CD4-positive, alpha-beta T cell treated with Interleukin-4 for 4 hours (primary cell): ENCODE results near the gene GRIK3.

Source experiments
- DNase-seq: peaks from one replicate; pipeline ENCODE4 v3.0.0-alpha.2; 2020

GRIK3 gene

GRCh38 chr1:36871146-36871971, 163.0 kb downstream of the GRIK3 start:
- no peak for DNase-seq

- DNase-seq: no peak
Measured at GRCh38 chr1:36869826-36870225, 164.5 kb downstream of the GRIK3 start.

DNA sequence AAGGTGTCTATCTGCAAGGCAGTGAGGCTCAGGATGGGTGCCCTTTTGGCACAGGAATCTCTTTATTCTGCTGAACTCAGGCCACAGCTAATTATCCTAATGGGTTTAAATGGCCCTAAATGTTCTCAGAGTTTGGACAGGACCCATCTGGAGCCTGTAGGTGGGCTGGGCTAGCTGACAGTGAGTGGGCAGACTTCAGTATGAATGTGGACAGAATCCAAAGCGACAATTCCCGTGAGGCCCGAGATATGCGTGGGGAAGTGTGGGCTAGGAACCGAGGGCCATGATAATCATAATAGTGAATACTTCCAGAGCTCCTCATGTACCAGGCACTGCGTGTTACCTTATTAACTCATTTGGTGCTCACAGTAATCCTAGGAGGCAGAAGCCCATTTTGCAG, 165.3 kb downstream of the GRIK3 start:
- no peak for DNase-seq

DNA sequence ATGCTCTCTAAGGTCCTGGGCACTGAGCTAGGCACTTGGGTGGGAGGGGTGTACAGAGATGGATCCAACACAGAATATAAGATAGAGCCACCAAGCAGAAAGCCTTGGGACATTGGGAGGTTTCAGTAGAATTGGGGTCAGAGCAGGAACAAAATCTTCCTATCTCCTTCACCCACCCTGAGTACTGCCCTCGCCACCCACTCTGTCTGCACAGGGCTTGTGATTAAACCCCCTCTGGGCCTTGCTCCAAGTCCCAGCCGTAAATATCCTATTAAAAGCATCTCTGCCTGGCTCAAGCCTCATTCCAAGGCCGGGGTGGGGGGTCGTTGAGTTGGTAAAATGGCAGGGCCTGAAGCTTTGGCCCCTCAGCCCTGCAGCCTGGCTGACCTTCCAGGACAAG, 166.7 kb downstream of the GRIK3 start:
- DNase-seq: no peak

DNA sequence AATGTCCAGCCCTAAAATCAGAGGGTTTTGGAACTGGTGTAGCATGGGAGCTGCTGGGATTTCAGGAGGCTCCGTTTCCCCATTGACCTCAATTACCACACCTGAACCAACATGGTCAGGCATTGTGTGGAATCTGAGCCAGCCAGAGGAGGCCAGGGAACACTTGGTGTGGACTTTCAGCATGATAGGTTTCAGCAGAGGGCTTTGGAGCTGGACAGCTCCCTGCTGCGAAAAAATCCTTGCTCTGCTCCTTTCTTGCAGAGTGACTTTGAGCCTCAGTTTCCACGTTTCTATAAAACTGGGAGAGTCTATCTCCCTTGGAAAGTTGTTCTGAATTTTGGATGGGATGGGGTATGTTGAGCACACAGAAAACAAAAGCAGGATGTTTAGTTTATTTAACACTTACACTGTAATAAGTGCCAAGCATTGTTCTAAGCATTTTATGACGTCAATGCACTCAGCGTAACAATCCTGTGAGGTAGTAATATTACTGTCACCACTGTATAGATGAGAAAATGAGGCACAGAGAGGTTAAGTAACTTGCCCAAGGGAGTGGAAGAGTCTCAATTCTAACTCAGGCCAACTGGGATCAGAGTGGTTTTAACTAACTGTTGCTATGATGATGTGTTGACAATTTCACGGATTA, 168.0 kb downstream of the GRIK3 start:
- DNase-seq: no peak

GRCh38 chr1:36865602-36865900, 168.8 kb downstream of the GRIK3 start:
- DNase-seq: no peak

DNA sequence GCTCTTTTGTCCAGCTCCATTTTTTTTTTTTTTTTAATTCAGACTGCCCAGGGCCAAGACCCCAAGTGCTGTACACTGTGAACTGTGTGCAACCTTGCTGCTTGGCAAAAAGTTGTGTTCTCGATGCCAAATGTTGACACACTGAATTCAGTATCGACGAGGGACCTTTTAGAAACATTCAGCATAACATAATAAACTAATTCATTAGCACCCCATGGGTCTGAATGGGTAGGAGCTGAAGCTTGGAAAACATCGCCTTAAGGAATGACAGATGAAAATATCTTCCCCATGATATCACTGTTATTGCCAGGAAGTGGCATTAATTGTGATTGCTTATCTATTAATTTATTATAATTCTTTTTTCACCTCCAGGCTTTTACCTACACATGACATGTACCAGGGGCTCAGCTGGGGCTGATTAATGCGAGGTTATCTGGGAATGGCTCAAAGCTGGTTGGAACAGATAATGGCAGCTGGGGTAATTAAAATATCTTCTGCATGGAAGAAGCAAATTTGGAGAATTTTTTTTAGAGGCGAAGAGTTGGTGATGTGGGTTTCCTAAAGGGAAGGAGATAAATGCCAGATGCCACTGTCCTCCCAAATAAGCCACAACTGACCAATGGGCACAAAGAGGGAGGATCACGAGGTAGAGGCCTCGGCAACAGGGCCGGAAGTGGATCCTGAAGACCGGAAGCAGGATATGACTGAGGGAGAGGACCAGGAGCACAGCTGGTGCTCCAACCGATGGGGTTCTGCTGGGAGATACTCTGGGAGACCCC, 169.3 kb downstream of the GRIK3 start:
- DNase-seq: no peak

- DNase-seq: no peak
Measured at GRCh38 chr1:36864182-36864822, 170.0 kb downstream of the GRIK3 start.

- DNase-seq: no peak
Measured at GRCh38 chr1:36863500-36863899, 170.8 kb downstream of the GRIK3 start.

- no peak for DNase-seq
Measured at GRCh38 chr1:36863061-36863460, 171.3 kb downstream of the GRIK3 start.

- no peak for DNase-seq
Measured at GRCh38 chr1:36861375-36861774, 172.9 kb downstream of the GRIK3 start.

- no peak for DNase-seq
Measured at GRCh38 chr1:36859926-36860325, 174.4 kb downstream of the GRIK3 start.

DNA sequence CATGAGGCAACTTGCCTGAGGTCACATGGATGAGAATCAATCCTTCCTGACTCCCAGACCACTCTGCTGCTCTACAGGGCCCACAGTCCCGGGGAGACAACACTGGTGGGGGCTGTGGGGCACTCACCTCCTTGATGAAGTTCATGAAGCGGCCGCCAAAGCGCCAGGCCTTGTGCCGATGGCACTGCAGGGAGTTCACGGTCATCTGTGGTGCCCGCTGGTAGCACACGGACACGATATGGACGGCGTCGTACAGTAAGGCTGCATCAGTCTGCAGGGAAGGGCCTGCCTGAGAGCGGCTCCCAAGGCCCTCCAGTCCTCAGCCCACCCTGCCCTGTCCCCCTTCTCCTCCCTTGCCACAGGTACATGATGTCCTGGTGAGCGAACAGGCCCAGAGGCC, 175.3 kb downstream of the GRIK3 start:
- no peak for DNase-seq

DNA sequence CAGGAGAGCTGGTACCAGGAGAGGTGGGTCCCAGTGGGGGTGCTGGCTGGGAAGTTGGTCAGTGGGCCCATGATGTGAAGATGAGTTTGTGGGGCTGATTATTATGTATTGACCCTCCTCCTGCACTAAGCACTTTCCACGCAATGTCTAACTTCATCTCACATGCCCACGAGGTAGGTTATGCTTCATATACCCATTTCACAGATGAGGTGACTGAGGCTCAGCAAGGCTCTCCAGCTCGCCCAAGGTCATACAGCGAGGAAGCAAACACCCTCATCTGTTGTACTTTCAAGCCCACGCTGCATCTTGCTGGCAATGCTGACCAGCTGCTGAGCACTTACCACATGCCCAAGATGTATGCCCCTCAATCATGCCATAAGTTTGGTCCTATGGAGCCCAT, 175.8 kb downstream of the GRIK3 start:
- DNase-seq: no peak

DNA sequence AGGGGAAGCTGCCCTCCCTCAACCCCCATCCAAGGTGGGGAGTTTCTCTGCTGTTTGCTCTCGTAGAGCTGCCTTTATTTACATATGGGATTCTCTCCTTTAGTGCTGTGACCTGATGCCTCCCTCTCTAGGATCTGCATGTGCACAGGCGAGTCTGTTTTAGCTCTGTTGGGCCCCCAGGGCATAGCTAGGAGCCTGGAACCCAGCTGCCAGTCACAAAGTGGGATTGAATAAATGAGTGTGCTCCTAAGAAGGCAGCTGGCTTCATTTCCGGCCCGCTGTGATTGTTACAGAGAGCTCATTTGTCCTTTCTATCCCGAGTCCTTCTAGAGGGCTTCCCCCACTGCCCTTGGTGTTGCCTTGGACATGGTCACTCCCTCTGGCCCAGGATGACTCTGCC, 176.6 kb downstream of the GRIK3 start:
- no peak for DNase-seq

DNA sequence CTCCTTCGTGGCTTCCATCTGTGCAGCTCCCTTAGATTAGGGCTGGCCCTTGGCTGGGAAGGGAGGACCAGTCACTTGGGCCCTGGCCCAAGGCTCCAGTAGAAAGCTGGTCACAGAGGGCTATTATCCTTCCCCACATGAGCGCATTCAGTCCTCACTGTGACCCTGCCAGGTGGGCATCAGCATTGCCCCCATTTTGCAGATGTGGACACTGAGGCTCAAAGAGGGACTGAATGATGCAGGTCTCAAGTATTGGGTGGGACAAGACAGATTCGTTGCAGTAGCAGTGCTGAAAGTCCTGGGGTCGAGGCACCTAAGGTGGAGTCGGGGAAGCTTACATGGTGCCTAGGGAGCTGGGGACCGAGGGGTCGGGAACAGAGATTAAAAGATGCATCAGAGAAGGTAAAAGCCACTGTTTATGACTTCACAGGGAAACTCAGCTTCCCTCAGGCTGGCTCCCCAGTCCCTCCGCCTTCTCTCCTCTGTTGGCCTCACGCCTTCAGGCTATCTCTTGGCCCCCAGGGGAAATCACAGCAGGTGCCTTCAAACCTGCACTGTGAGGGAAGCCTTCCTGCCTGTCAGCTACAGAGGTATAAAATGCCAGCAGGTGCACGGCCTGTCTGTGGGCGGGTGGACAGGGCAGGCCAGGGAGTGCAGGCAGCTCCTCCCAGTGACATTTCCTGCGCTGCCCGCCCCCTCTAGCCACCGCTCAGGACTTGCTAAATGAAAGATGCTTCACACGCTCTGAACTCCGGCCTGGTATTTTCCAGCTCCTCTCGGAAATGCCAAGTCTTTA, 178.4 kb downstream of the GRIK3 start:
- no peak for DNase-seq

GRCh38 chr1:36853638-36854037, 180.7 kb downstream of the GRIK3 start:
- DNase-seq: no peak

- DNase-seq: no peak
Measured at GRCh38 chr1:36852586-36852985, 181.7 kb downstream of the GRIK3 start.

DNA sequence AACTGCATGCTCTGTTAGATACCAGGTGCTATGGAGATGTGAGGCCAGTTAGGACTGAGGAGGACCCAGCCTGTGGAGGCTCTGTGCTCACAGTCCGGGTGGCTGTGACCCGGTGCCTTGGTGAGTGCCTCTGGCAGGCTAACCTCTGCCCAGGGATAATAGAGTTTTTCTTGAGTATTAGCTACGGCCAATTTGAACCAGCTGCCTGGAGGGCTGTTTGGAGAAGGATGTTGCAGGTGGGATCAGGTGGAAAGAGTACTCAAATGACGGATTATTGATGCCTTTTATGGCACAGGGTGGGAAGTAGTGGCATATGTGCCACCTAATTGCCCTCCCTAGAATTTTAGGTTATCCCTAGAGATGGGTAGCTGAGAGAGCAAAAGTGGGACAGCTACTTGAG, 182.7 kb downstream of the GRIK3 start:
- DNase-seq: no peak

GRCh38 chr1:36851087-36851486, 183.2 kb downstream of the GRIK3 start:
- DNase-seq: no peak

GRCh38 chr1:36849956-36850355, 184.4 kb downstream of the GRIK3 start:
- DNase-seq: no peak

DNA sequence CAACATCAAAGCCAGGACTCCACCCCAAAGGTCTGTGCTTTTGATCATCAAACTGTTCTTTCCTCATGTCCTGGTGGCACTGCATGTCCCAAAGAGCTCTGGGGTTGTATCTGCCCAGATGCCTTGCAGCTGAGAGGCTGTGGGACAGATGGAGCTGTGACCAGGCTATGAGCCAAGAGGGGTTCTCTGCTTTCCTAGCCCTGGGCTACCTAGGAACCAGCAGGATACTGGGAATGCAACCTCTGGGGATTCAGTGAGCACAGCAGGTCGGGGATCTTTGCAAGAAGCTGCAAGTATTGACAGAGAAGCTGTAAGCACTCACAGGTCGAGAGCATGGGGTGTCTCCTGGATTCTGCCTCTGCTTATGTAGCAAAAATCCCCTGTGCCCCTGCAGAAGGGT, 186.6 kb downstream of the GRIK3 start:
- DNase-seq: no peak

GRCh38 chr1:36847186-36847585, 187.1 kb downstream of the GRIK3 start:
- DNase-seq: no peak
